Stimulated activated CD8-positive, alpha-beta memory T cell treated with anti-CD3 and anti-CD28 coated beads, Interleukin-15, amount 100 ng/mL, for 24 hours (primary cell): ENCODE measurements around the gene MAPRE3.

Source experiments
- DNase-seq: peaks from one replicate; pipeline ENCODE4 v3.0.0-alpha.2; 2020; ENCODE audit warnings: low read depth

MAPRE3 gene

GRCh38 chr2:26950246-26950645 is 20.2 kb upstream of the MAPRE3 start:
- no peak for DNase-seq

GRCh38 chr2:26951236-26951635 is 19.2 kb upstream of the MAPRE3 start:
- DNase-seq, result no peak

GRCh38 chr2:26952374-26952773 is 18.1 kb upstream of the MAPRE3 start:
- DNase-seq, result no peak

GRCh38 chr2:26954135-26954534 is 16.3 kb upstream of the MAPRE3 start:
- DNase-seq, result no peak

- no peak for DNase-seq
Measured at GRCh38 chr2:26957041-26957440, 13.4 kb upstream of the MAPRE3 start.

GRCh38 chr2:26957534-26957933 is 12.9 kb upstream of the MAPRE3 start:
- no peak for DNase-seq

- DNase-seq, result no peak
Measured at GRCh38 chr2:26959331-26959730, 11.1 kb upstream of the MAPRE3 start.

- no peak for DNase-seq
Measured at GRCh38 chr2:26964446-26965130, 5.8 kb upstream of the MAPRE3 start.

- DNase-seq, result no peak
Measured at GRCh38 chr2:26968001-26968400, 2.4 kb upstream of the MAPRE3 start.

- no peak for DNase-seq
Measured at GRCh38 chr2:26969077-26969844, 1.2 kb upstream of the MAPRE3 start.

- no peak for DNase-seq
Measured at GRCh38 chr2:26970928-26971627, 641 bp downstream of the MAPRE3 start.

GRCh38 chr2:26971911-26972786 is 1.7 kb downstream of the MAPRE3 start:
- no peak for DNase-seq

GRCh38 chr2:26974352-26974751 is 3.9 kb downstream of the MAPRE3 start:
- no peak for DNase-seq

- no peak for DNase-seq
Measured at GRCh38 chr2:26975102-26975501, 4.7 kb downstream of the MAPRE3 start.

GRCh38 chr2:26975656-26976055 is 5.2 kb downstream of the MAPRE3 start:
- DNase-seq, result no peak

- no peak for DNase-seq
Measured at GRCh38 chr2:26976237-26976636, 5.8 kb downstream of the MAPRE3 start.

GRCh38 chr2:26977012-26977411 is 6.6 kb downstream of the MAPRE3 start:
- no peak for DNase-seq

GRCh38 chr2:26978061-26978596 is 7.7 kb downstream of the MAPRE3 start:
- DNase-seq, result no peak

GRCh38 chr2:26979741-26980140 is 9.3 kb downstream of the MAPRE3 start:
- no peak for DNase-seq

GRCh38 chr2:26980971-26981370 is 10.5 kb downstream of the MAPRE3 start:
- no peak for DNase-seq

- no peak for DNase-seq
Measured at GRCh38 chr2:26982102-26982742, 11.8 kb downstream of the MAPRE3 start.
